Thyroid gland (tissue), 4 donors: ENCODE data around the gene INHBE. TPM values are rescaled to one million over a fixed set of nuclear protein-coding genes. Genes with fewer than 3 reads are reported as not detected.
"Not testable (repeated sequence)": the region's sequence is repeated elsewhere in the genome, so short reads cannot be mapped to it uniquely, and the experiment has no call there.

ENCODE experiments used
- DNase-seq, 2 donors: peaks; one replicate each; pipeline ENCODE4 v3.0.0-alpha.2; 2019
- H3K27ac ChIP-seq, 3 donors: fragments of 200-600 bp; sonication (generic); 1 replicate in 2 of 3; 2 replicates in 1 of 3; pipeline ENCODE4 v1.5.1; 2016 to 2019; ENCODE audit warnings: mild to moderate bottlenecking in 1 of 3, moderate library complexity in 1 of 3
- H3K27me3 ChIP-seq: fragments of 200-600 bp; sonication (generic); one replicate; pipeline ENCODE4 v1.5.1; 2019
- H3K36me3 ChIP-seq, 2 donors: fragments of 200-600 bp; sonication (generic); one replicate each; pipeline ENCODE4 v1.5.1; 2016 to 2019
- H3K4me1 ChIP-seq, 2 donors: fragments of 200-600 bp; sonication (generic); one replicate each; pipeline ENCODE4 v1.5.1; 2017 to 2019
- H3K4me3 ChIP-seq, 3 donors: fragments of 200-600 bp; sonication (generic); replicated peaks in 1 of 3; 1 replicate in 2 of 3; 2 replicates in 1 of 3; pipeline ENCODE4 v1.5.1; 2016; ENCODE audit warnings: mild to moderate bottlenecking in 1 of 3
- H3K9me3 ChIP-seq: fragments of 200-600 bp; sonication (generic); one replicate; pipeline ENCODE4 v1.5.1; 2017
- CTCF ChIP-seq, 6 experiments: fragments of 200-600 bp in 3 of 6; fragments of 450-650 bp in 3 of 6; sonication (generic) in 3 of 6; IDR thresholded peaks; one replicate each; pipeline ENCODE4 v1.5.1; 2016 to 2019; ENCODE audit warnings: antibody characterized with exemption in 6 of 6, mild to moderate bottlenecking in 2 of 6, inconsistent platforms in 1 of 6, moderate library complexity in 1 of 6
- POLR2A ChIP-seq, 2 donors: fragments of 450-650 bp; IDR thresholded peaks; one replicate each; pipeline ENCODE4 v1.6.1; 2017; ENCODE audit warnings: antibody characterized with exemption in 2 of 2, mild to moderate bottlenecking in 2 of 2, moderate library complexity in 1 of 2
- WGBS, 2 donors: methylation state at CpG; one replicate each; pipeline ENCODE4 v1.1.5; 2017; 5-methylcytosine and 5-hydroxymethylcytosine counted together
- intact Hi-C: fragments of 100-400 bp; cut with DNase I; formaldehyde crosslinking; loops from one replicate; pipeline ENCODE4 v1.15.1; 2023
- small RNA-seq: library from RNA; depleted of rRNA; stranded (forward); fragments of <200 nt; gene quantifications from one replicate; pipeline ENCODE3, GENCODE V24; 2016
- total RNA-seq, 4 donors: library from RNA; depleted of rRNA; stranded (reverse); fragments of >200 nt; gene quantifications; one replicate each; pipeline ENCODE4 v1.2.3, GENCODE V29; 2016

Gene INHBE
- total RNA-seq, 4 donors from 2014 or later = not detected

GRCh38 chr12:57498571-57498970 is 43.5 kb downstream of the INHBE start:
- no peaks in the 10 kb centered on the region for H3K9me3 ChIP-seq
- no peak for TF ChIP-seq POLR2A (IDR thresholded peaks at IDR 0.05)
- no peak for TF ChIP-seq CTCF (IDR thresholded peaks at IDR 0.05)
- DNase-seq = no peak
- H3K27ac ChIP-seq = no peak overlapping the region
- no peaks in the 10 kb centered on the region for H3K27me3 ChIP-seq
- H3K4me3 ChIP-seq = no peak overlapping the region
- 95% methylated on average over 4 of the region's 4 CpGs for whole genome bisulfite sequencing, 2 donors
- intact Hi-C loops = no loop called here
- no peaks in the 10 kb centered on the region for H3K4me1 ChIP-seq
- peaks cover 23 to 48% of the 10 kb centered on the region in 2 donors for H3K36me3 ChIP-seq

GRCh38 chr12:57500213-57500612 is 45.1 kb downstream of the INHBE start:
- DNase-seq = no peak
- 95 to 97% methylated on average over 11 of the region's 11 CpGs for WGBS, 2 donors
- Histone ChIP-seq H3K4me1 (no peaks in the 10 kb centered on the region), H3K27ac (no peak overlapping the region), H3K4me3 (no peak overlapping the region), H3K27me3 (no peaks in the 10 kb centered on the region), H3K9me3 (no peaks in the 10 kb centered on the region), H3K36me3 (peaks cover 34 to 60% of the 10 kb centered on the region in 2 donors)
- intact Hi-C loops = no loop called here
- no peak for TF ChIP-seq POLR2A (IDR thresholded peaks at IDR 0.05)
- no peak for TF ChIP-seq CTCF (IDR thresholded peaks at IDR 0.05)

- H3K9me3 ChIP-seq, H3K27ac ChIP-seq, H3K27me3 ChIP-seq, H3K4me3 ChIP-seq, H3K4me1 ChIP-seq, DNase-seq, intact Hi-C loops: not testable (repeated sequence)
- 94 to 98% methylated on average over 22 of the region's 22 CpGs for WGBS, 2 donors
- peaks cover 43 to 70% of the 10 kb centered on the region in 2 donors for H3K36me3 ChIP-seq
Observed at GRCh38 chr12:57502311-57502969, 47.3 kb downstream of the INHBE start.

- H3K27me3 ChIP-seq, H3K9me3 ChIP-seq, intact Hi-C loops, H3K4me3 ChIP-seq, H3K4me1 ChIP-seq: not testable (repeated sequence)
- H3K36me3 ChIP-seq = peaks cover 20 to 48% of the 10 kb centered on the region in 2 donors
- peak overlapping the region; percentile 49 to 63 (median 57) for H3K27ac ChIP-seq
- WGBS, 2 donors = 25 to 64% methylated on average over 4 of the region's 4 CpGs
- DNase-seq = peak; percentile 45 to 60
Observed at GRCh38 chr12:57506541-57506940, 51.4 kb downstream of the INHBE start.

Small RNAs within 50 kb of the gene (small RNA-seq; reads per million reads assigned to genes)
- gene RNU6-879P = not detected

Other genes with a start within 250 kb of the INHBE start
- under 1 TPM in 1 of 4 donors, not detected in 3; 0.27 TPM for gene NXPH4, start 238.5 kb upstream of the INHBE start, total RNA-seq
- gene SHMT2, start 225.6 kb upstream of the INHBE start, total RNA-seq = 10 to 100 TPM; 34.0 to 58.4 (median 49.8) TPM
- 1 to 10 TPM in 2 of 4 donors, under 1 TPM in 1, not detected in 1; 0.88 to 7.3 (median 3.0) TPM for gene STAC3, start 204.1 kb upstream of the INHBE start, total RNA-seq
- gene R3HDM2, start 24.3 kb upstream of the INHBE start, total RNA-seq = 10 to 100 TPM; 30.7 to 40.8 (median 35.5) TPM
- under 1 TPM in 3 of 4 donors, not detected in 1; 0.33 to 0.63 (median 0.54) TPM for gene INHBC, start 20.5 kb upstream of the INHBE start, total RNA-seq
- 1 to 10 TPM in 3 of 4 donors, not detected in 1; 1.1 to 2.2 (median 1.6) TPM for gene GLI1, start 4.5 kb downstream of the INHBE start, total RNA-seq
- gene ARHGAP9, start 24.6 kb downstream of the INHBE start, total RNA-seq = 1 to 10 TPM; 3.2 to 6.3 (median 4.6) TPM
- gene MARS1, start 32.8 kb downstream of the INHBE start, total RNA-seq = 100 to 1,000 TPM in 2 of 4 donors, 10 to 100 TPM in 2; 55.2 to 173 (median 97.8) TPM
- gene DDIT3, start 65.2 kb downstream of the INHBE start, total RNA-seq = 10 to 100 TPM; 44.5 to 71.3 (median 53.8) TPM
- 10 to 100 TPM; 18.9 to 59.7 (median 51.9) TPM for gene MBD6, start 67.5 kb downstream of the INHBE start, total RNA-seq
- gene DCTN2, start 91.9 kb downstream of the INHBE start, total RNA-seq = 100 to 1,000 TPM; 164 to 199 (median 193) TPM
- under 1 TPM; 0.34 to 0.67 (median 0.51) TPM for gene KIF5A, start 94.7 kb downstream of the INHBE start, total RNA-seq
- 10 to 100 TPM; 29.6 to 82.6 (median 59.2) TPM for gene PIP4K2C, start 135.9 kb downstream of the INHBE start, total RNA-seq
- 10 to 100 TPM; 29.2 to 42.0 (median 33.9) TPM for gene DTX3, start 149.5 kb downstream of the INHBE start, total RNA-seq
- 10 to 100 TPM in 1 of 4 donors, 1 to 10 TPM in 3; 3.3 to 25.8 (median 3.9) TPM for gene ARHGEF25, start 156.1 kb downstream of the INHBE start, total RNA-seq
- 1 to 10 TPM in 3 of 4 donors, under 1 TPM in 1; 0.88 to 7.9 (median 2.2) TPM for gene B4GALNT1, start 177.9 kb downstream of the INHBE start, total RNA-seq
- gene OS9, start 238.8 kb downstream of the INHBE start, total RNA-seq = 100 to 1,000 TPM; 262 to 393 (median 286) TPM